Measurements from ENCODE around the gene GRK4.

DNA sequence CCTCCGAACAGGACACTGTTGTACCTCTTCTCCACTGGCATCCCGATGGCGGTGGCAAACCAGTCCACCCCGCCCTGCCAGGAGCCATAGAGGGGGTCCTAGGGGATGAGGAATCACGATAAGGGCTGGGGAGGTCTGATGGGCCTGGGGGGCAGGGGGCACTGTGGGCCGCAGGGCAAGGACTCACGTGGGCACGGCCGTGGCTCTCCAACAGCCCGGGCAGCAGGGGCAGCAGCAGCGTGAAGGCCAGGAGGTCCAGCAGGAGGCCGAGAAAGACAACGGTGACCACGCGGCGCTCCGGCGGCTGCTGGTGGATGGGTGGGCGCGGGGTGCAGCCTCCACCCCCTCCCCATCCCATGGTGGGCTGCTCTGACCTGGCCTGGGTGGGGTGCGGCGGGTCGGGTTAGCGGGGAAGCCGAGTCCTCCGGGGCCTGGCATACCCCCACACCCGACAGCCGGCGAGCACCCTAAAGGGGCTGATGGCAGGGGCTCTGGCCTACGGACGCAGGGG is 29.8 kb upstream of the GRK4 start:
- TF ChIP-seq, protein P1, sequence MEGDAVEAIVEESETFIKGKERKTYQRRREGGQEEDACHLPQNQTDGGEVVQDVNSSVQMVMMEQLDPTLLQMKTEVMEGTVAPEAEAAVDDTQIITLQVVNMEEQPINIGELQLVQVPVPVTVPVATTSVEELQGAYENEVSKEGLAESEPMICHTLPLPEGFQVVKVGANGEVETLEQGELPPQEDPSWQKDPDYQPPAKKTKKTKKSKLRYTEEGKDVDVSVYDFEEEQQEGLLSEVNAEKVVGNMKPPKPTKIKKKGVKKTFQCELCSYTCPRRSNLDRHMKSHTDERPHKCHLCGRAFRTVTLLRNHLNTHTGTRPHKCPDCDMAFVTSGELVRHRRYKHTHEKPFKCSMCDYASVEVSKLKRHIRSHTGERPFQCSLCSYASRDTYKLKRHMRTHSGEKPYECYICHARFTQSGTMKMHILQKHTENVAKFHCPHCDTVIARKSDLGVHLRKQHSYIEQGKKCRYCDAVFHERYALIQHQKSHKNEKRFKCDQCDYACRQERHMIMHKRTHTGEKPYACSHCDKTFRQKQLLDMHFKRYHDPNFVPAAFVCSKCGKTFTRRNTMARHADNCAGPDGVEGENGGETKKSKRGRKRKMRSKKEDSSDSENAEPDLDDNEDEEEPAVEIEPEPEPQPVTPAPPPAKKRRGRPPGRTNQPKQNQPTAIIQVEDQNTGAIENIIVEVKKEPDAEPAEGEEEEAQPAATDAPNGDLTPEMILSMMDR (IDR thresholded peaks at IDR 0.05), result no peak
- no peak for TF ChIP-seq POLR2A (IDR thresholded peaks at IDR 0.05)
